ENCODE results near the gene CAMK1. TPM values are rescaled to one million over a fixed set of nuclear protein-coding genes. Genes with fewer than 3 reads are reported as not detected.

The CAMK1 gene
- total RNA-seq, 1 experiment from 2014 or later, result 2.0 TPM

GRCh38 chr3:9710174-9710739, 59.5 kb downstream of the CAMK1 start:
- Histone ChIP-seq H3K4me3 (no peak overlapping the region), H3K4me1 (replicated peaks; ENCODE audit: insufficient read depth) (no peaks in the 10 kb centered on the region), H3K27ac (no peak overlapping the region), H3F3A (ENCODE audit: insufficient read depth, low read depth) (no peaks in the 10 kb centered on the region), H4K20me1 (ENCODE audit: insufficient read depth) (no peaks in the 10 kb centered on the region), H3K27me3 (ENCODE audit: insufficient read depth, low read depth) (peaks cover 44% of the 10 kb centered on the region), H3K36me3 (ENCODE audit: low read depth) (no peaks in the 10 kb centered on the region), H2AFZ (no peak overlapping the region), H3K9me3 (ENCODE audit: insufficient read depth, low read depth) (no peaks in the 10 kb centered on the region), H3K4me2 (no peak overlapping the region), H3K79me2 (ENCODE audit: low read depth) (no peaks in the 10 kb centered on the region), H3K9me2 (ENCODE audit: insufficient read depth) (no peaks in the 10 kb centered on the region)
- TF ChIP-seq, protein P1, sequence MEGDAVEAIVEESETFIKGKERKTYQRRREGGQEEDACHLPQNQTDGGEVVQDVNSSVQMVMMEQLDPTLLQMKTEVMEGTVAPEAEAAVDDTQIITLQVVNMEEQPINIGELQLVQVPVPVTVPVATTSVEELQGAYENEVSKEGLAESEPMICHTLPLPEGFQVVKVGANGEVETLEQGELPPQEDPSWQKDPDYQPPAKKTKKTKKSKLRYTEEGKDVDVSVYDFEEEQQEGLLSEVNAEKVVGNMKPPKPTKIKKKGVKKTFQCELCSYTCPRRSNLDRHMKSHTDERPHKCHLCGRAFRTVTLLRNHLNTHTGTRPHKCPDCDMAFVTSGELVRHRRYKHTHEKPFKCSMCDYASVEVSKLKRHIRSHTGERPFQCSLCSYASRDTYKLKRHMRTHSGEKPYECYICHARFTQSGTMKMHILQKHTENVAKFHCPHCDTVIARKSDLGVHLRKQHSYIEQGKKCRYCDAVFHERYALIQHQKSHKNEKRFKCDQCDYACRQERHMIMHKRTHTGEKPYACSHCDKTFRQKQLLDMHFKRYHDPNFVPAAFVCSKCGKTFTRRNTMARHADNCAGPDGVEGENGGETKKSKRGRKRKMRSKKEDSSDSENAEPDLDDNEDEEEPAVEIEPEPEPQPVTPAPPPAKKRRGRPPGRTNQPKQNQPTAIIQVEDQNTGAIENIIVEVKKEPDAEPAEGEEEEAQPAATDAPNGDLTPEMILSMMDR (conservative IDR thresholded peaks at IDR 0.05), result no peak
- no peak for TF ChIP-seq EZH2 (IDR thresholded peaks at IDR 0.05; ENCODE audit: low read depth)
- CTCF ChIA-PET, result no interaction called here
- BruUV-seq (replicated peaks), result no TSS peak
- no peak for DNase-seq
- intact Hi-C loops (cut with micrococcal nuclease; ENCODE audit: unreplicated experiment), result loop anchor here (10.0 kb wide), 2 partner anchors 235 to 1025 kb away; no protein-coding TSS in a partner anchor
- POLR2A ChIA-PET (ENCODE audit: unreplicated experiment), result no interaction called here

Other genes with a start within 250 kb of the CAMK1 start
- gene LHFPL4, start 216.1 kb downstream of the CAMK1 start, total RNA-seq (2021), result not detected in 2 replicates
- gene MTMR14, start 120.4 kb downstream of the CAMK1 start, total RNA-seq (2021), result 39.4 and 42.1 TPM in 2 replicates
- not detected in 2 replicates for gene CPNE9, start 66.1 kb downstream of the CAMK1 start, total RNA-seq (2021)
- 15.9 and 18.3 TPM in 2 replicates for gene BRPF1, start 38.2 kb downstream of the CAMK1 start, total RNA-seq (2021)
- 22.1 and 24.3 TPM in 2 replicates for gene OGG1, start 20.0 kb downstream of the CAMK1 start, total RNA-seq (2021)
- 72.4 and 99.1 TPM in 2 replicates for gene TADA3, start 22.5 kb upstream of the CAMK1 start, total RNA-seq (2021)
- 114 and 127 TPM in 2 replicates for gene ARPC4, start 23.1 kb upstream of the CAMK1 start, total RNA-seq (2021)
- 21.7 and 35.8 TPM in 2 replicates for gene TTLL3, start 40.3 kb upstream of the CAMK1 start, total RNA-seq (2021)
- 53.2 and 57.7 TPM in 2 replicates for gene RPUSD3, start 74.1 kb upstream of the CAMK1 start, total RNA-seq (2021)
- 0.37 TPM in 1 of 2 replicates, not detected in the other for gene CIDEC, start 110.3 kb upstream of the CAMK1 start, total RNA-seq (2021)
- gene JAGN1, start 120.7 kb upstream of the CAMK1 start, total RNA-seq (2021), result 46.7 and 52.4 TPM in 2 replicates
- 22.7 and 23.8 TPM in 2 replicates for gene IL17RE, start 132.9 kb upstream of the CAMK1 start, total RNA-seq (2021)
- gene IL17RC, start 147.2 kb upstream of the CAMK1 start, total RNA-seq (2021), result 45.0 and 54.6 TPM in 2 replicates
- 30.7 TPM in 2 replicates for gene CRELD1, start 163.9 kb upstream of the CAMK1 start, total RNA-seq (2021)
- gene PRRT3, start 182.5 kb upstream of the CAMK1 start, total RNA-seq (2021), result 0.90 and 0.93 TPM in 2 replicates
- gene EMC3, start 216.9 kb upstream of the CAMK1 start, total RNA-seq (2021), result 36.1 and 57.5 TPM in 2 replicates

Measured in PC-9 (cell line).